GM13977 (cell line): ENCODE data around the gene POC5.

Source experiments
- DNase-seq: peaks from one replicate; pipeline ENCODE4 v3.0.0; 2012; ENCODE audit warnings: low spot score
- CTCF ChIP-seq: IDR thresholded peaks from 2 replicates; pipeline ENCODE4 v1.5.1; 2012; ENCODE audit warnings: mild to moderate bottlenecking, control low read depth; ENCODE audit not compliant: insufficient read depth; ENCODE audit errors: extremely low read depth, missing control alignments
- in situ Hi-C: fragments of 300-500 bp; cut with MboI; formaldehyde crosslinking; loops from one replicate; pipeline ENCODE4 v1.12.0; 2022; ENCODE audit warnings: low sequenced_read_pairs, low pct_unique_long_range_greater_than_20kb, mixed read lengths, inconsistent platforms; ENCODE audit not compliant: unreplicated experiment

POC5 gene

GRCh38 chr5:75640395-75640794 lies 76.8 kb downstream of the POC5 start:
- no peak for TF ChIP-seq CTCF
- DNase-seq, result no peak
- in situ Hi-C loops, result no loop called here

- no peak for DNase-seq
- TF ChIP-seq CTCF, result no peak
- in situ Hi-C loops, result no loop called here
These were observed 77.5 kb downstream of the POC5 start for GRCh38 chr5:75639535-75640311.

- DNase-seq, result no peak
- in situ Hi-C loops, result no loop called here
- no peak for TF ChIP-seq CTCF
These were observed 79.3 kb downstream of the POC5 start for GRCh38 chr5:75637949-75638348.

DNA sequence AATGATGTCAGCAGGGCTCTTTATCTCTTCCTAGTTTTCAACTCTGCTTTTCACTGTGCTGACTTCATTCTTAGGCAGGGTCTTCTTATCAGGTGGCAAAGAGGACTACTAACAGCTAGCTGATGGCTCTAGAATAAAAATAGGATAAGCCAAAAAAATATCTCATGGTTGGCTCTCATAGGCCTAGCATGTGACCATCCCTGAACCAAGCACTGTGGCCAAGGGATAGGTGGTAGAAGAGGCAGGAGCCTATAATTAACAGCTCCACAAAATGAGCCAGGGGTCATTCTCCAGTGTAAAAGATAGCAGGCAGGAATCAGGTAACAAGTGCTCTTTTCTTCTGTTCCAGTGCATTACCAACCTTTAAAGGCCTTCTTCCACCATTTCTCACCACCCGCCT lies 84.9 kb downstream of the POC5 start:
- TF ChIP-seq CTCF, result no peak
- in situ Hi-C loops, result no loop called here
- DNase-seq, result no peak

DNA sequence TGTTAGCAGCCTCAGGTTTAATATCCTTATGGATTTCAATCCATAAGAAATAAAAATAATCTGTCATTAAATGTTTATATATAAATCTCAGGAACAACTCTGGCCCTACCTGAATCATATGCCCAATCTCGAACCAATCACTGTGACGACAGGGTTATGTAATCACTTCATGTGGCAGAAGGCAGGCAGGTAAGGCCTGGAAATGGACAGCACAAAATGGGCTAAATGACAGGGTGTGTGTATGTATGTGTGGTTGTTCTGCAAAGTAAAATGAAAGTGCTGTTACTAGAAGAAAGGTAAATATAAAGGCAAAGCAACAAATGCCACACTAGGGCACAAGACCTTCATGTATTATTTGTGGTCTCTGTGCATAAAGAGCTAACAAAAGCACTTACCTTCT lies 86.4 kb downstream of the POC5 start:
- in situ Hi-C loops, result no loop called here
- no peak for DNase-seq
- TF ChIP-seq CTCF, result no peak

- DNase-seq, result no peak
- in situ Hi-C loops, result no loop called here
- no peak for TF ChIP-seq CTCF
These were observed 89.4 kb downstream of the POC5 start for GRCh38 chr5:75627801-75628200.

DNA sequence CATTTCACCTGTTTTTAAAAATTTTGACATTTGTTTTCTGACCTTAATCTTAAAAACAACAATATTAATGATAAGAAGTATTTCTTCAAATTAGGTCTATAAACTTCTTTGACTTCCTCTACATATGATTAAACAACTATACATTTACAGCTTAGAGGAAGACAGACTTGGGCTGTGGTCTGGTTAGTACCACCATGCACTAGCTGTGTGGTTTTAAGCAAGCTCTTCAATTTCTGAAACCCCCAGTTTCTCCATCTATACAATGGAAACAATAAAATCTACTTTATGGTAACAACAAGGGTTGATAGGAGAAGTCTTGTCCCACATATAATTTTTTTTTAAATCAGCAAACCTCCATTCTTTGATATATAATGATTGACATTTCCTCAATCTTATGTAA lies 90.3 kb downstream of the POC5 start:
- in situ Hi-C loops, result no loop called here
- DNase-seq, result no peak
- no peak for TF ChIP-seq CTCF
